HepG2 (cell line): Measurements from ENCODE around the gene ATG13. TPM values are rescaled to one million over a fixed set of nuclear protein-coding genes. Genes with fewer than 3 reads are reported as not detected.

Source experiments
- ATAC-seq: fragments of 200-7000 bp; cut with Tn5 transposase; 3 replicates; pipeline ENCODE4 v1.9.1; 2020; ENCODE audit warnings: mild to moderate bottlenecking, moderate library complexity
- BruUV-seq: library from RNA; stranded (reverse); fragments of 400-500 nt; replicated peaks from 2 replicates; lab custom pipeline; 2021; lab: Mats Ljungman, UMichigan
- CTCF ChIA-PET: fragments of 300-600 bp; formaldehyde crosslinking; extraction: SDS; loops from one replicate; lab custom pipeline; 2021; ENCODE audit warnings: low total read pairs, inconsistent platforms, low intra/inter-chr PET ratio; lab: Yijun Ruan, JAX
- POLR2A ChIA-PET: fragments of 350-600 bp; sonication (Branson Sonifier 250); formaldehyde crosslinking; loops from one replicate; lab custom pipeline; 2020; ENCODE audit warnings: antibody characterized with exemption, inconsistent platforms; lab: Yijun Ruan, JAX
- DNase-seq: peaks from one replicate; pipeline ENCODE4 v3.0.0-alpha.2; 2015; ENCODE audit warnings: low spot score
- FAIRE-seq: peaks from 3 replicates; lab custom pipeline; 2011; peaks lifted over from hg19 to GRCh38; lab: Jason Lieb, UNC
- H2AFZ ChIP-seq: one replicate; pipeline ENCODE4 v1.6.1; 2011; ENCODE audit warnings: low read length, inconsistent platforms
- H3K27ac ChIP-seq: fragments of 300-600 bp; 3 replicates; pipeline ENCODE4 v1.8.0; 2011; ENCODE audit warnings: mixed run types, mild to moderate bottlenecking, mixed read lengths, low read length, inconsistent platforms; ENCODE audit not compliant: insufficient read depth; ENCODE audit errors: extremely low read length
- H3K27me3 ChIP-seq, 2 experiments: fragments of 200-600 bp in 1 of 2; 2 replicates in 1 of 2; 3 replicates in 1 of 2; pipeline versions ENCODE4 v1.6.0 to v1.8.0; 2011; ENCODE audit warnings: low read length in 2 of 2, mild to moderate bottlenecking in 2 of 2, moderate library complexity in 2 of 2, inconsistent platforms in 1 of 2; ENCODE audit not compliant: insufficient read depth in 2 of 2, control insufficient read depth in 1 of 2
- H3K36me3 ChIP-seq, 2 experiments: fragments of 200-600 bp in 1 of 2; replicated peaks in 1 of 2; 2 replicates in 1 of 2; 3 replicates in 1 of 2; pipeline versions ENCODE4 v1.5.1 to v1.8.0; 2011; ENCODE audit warnings: low read length in 2 of 2, inconsistent platforms in 1 of 2; ENCODE audit not compliant: insufficient read depth in 2 of 2, control insufficient read depth in 1 of 2
- H3K4me1 ChIP-seq: 2 replicates; pipeline ENCODE4 v1.5.1; 2012; ENCODE audit warnings: low read length, inconsistent platforms; ENCODE audit not compliant: insufficient read depth
- H3K4me2 ChIP-seq: 2 replicates; pipeline ENCODE4 v1.6.0; 2011; ENCODE audit warnings: low read depth, low read length, inconsistent platforms
- H3K4me3 ChIP-seq, 3 experiments: fragments of 200-600 bp in 1 of 3; sonication (generic), shearing (Covaris generic) in 1 of 3; replicated peaks in 1 of 3; 2 replicates each; pipeline ENCODE4 v1.5.1; 2011 to 2016; ENCODE audit warnings: low read length in 3 of 3, inconsistent platforms in 2 of 3, low read depth in 2 of 3, mild to moderate bottlenecking in 2 of 3, control low read depth in 1 of 3, mixed read lengths in 1 of 3; ENCODE audit not compliant: insufficient read depth in 1 of 3
- H3K79me2 ChIP-seq: one replicate; pipeline ENCODE4 v1.6.1; 2011; ENCODE audit warnings: low read length, inconsistent platforms; ENCODE audit not compliant: insufficient read depth
- H3K9ac ChIP-seq: 2 replicates; pipeline ENCODE4 v1.6.0; 2011; ENCODE audit warnings: mild to moderate bottlenecking, low read depth, low read length, inconsistent platforms; ENCODE audit not compliant: insufficient read depth
- H3K9me3 ChIP-seq: 2 replicates; pipeline ENCODE4 v1.5.1; 2012; ENCODE audit warnings: mild to moderate bottlenecking, low read length
- H4K20me1 ChIP-seq: 2 replicates; pipeline ENCODE4 v1.6.0; 2011; ENCODE audit warnings: inconsistent platforms, mild to moderate bottlenecking, low read length, moderate library complexity; ENCODE audit not compliant: insufficient read depth
- ARNT ChIP-seq: fragments of 450-650 bp; IDR thresholded peaks from 2 replicates; pipeline ENCODE4 v1.6.1; 2017
- ATRX ChIP-seq: sonication (generic); formaldehyde crosslinking; IDR thresholded peaks from 2 replicates; pipeline ENCODE4 v1.4.0; 2020; ENCODE audit warnings: missing genetic modification reagents, borderline replicate concordance
- ELF4 ChIP-seq: sonication (generic); formaldehyde crosslinking; IDR thresholded peaks from 2 replicates; pipeline ENCODE4 v1.5.0; 2020; ENCODE audit warnings: missing genetic modification reagents, mild to moderate bottlenecking, moderate library complexity, borderline replicate concordance
- GABPA ChIP-seq, 2 experiments: IDR thresholded peaks; 2 replicates each; pipeline ENCODE4 v1.6.1; 2011 to 2016; ENCODE audit warnings: low read depth in 2 of 2, low read length in 1 of 2, missing biosample characterization in 1 of 2, missing genetic modification characterization in 1 of 2
- HMGA1 ChIP-seq: sonication (generic); formaldehyde crosslinking; conservative IDR thresholded peaks from 2 replicates; pipeline ENCODE4 v1.4.0; 2020; ENCODE audit warnings: missing genetic modification reagents
- KAT7 ChIP-seq: IDR thresholded peaks from 2 replicates; pipeline ENCODE4 v1.6.1; 2018; ENCODE audit warnings: borderline replicate concordance, missing compliant biosample characterization
- SOX13 ChIP-seq, 3 experiments: fragments of 450-650 bp in 1 of 3; sonication (generic) in 1 of 3; formaldehyde crosslinking in 1 of 3; IDR thresholded peaks in 2 of 3; conservative IDR thresholded peaks in 1 of 3; 2 replicates each; pipeline versions ENCODE4 v1.5.0 to v1.6.1; 2016 to 2020; ENCODE audit warnings: antibody characterized with exemption in 1 of 3, mild to moderate bottlenecking in 1 of 3, missing compliant biosample characterization in 1 of 3, missing genetic modification reagents in 1 of 3, moderate library complexity in 1 of 3
- WGBS: methylation state at CpG from one replicate; pipeline ENCODE4 v1.1.6; 2017; ENCODE audit warnings: low lambda C conversion rate; 5-methylcytosine and 5-hydroxymethylcytosine counted together
- in situ Hi-C: cut with HindIII; loops from 2 replicates; pipeline ENCODE4 v1.10.0; 2017; ENCODE audit warnings: low pct_unique_long_range_greater_than_20kb; ENCODE audit not compliant: extremely low pct_ligation_motif_present
- intact Hi-C: fragments of 100-400 bp; cut with micrococcal nuclease; formaldehyde crosslinking; loops from one replicate; pipeline ENCODE4 v1.10.0; 2022; ENCODE audit not compliant: unreplicated experiment
- polyA plus RNA-seq, 8 experiments: library from polyadenylated mRNA; depleted of rRNA in 3 of 8; stranded (reverse) in 7 of 8; unstranded in 1 of 8; fragments of >200 nt; fragmentation: Illumina TruSeq in 4 of 8; extraction: Trizol in 4 of 8; gene quantifications; 2 replicates each; pipeline versions ENCODE4 v1.2.1 to v1.2.3, GENCODE V29; 2011 to 2016; ENCODE audit warnings: low read depth in 4 of 8, missing spikeins in 1 of 8, mixed read lengths in 1 of 8; ENCODE audit not compliant: insufficient read depth in 1 of 8
- total RNA-seq, 5 experiments: library from RNA; depleted of rRNA; stranded (reverse); fragments of >200 nt; fragmentation: Illumina TruSeq; extraction: Trizol; gene quantifications; 2 replicates each; pipeline ENCODE4 v1.2.3, GENCODE V29; 2016; ENCODE audit warnings: low read depth in 1 of 5
- TF ChIP-seq, protein P1 (sequence below): sonication (generic); formaldehyde crosslinking; IDR thresholded peaks from 2 replicates; pipeline ENCODE4 v1.5.1; 2020; ENCODE audit warnings: mild to moderate bottlenecking, missing genetic modification reagents, borderline replicate concordance
- TF ChIP-seq, protein P2 (sequence below): sonication (generic); formaldehyde crosslinking; IDR thresholded peaks from 2 replicates; pipeline ENCODE4 v1.4.0; 2020; ENCODE audit warnings: mild to moderate bottlenecking, missing genetic modification reagents

Gene ATG13
- total and polyA plus RNA-seq, 2 of the 13 experiments (the other 11 are each of a cell fraction or from before 2014, with no cell fraction given) = 55.0 to 77.3 TPM

DNA sequence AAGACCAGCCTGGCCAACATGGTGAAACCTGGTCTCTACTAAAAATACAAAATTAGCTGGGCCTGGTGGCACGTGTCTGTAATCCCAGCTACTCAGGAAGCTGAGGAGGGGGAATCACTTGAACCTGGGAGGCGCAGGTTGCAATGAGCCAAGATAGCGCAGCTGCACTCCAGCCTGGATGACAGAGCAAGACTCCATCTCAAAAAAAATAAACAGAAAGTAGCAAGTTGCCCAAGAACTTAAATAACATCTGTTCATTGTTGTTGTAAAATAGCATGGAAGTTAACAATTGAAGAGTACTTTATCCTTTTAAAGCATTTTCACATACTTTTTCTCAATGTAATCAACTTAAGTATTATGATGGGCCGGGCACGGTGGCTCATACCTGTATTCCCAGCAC, 29.2 kb upstream of the ATG13 start:
- Histone ChIP-seq H3K4me2 (no peak overlapping the region), H3K9me3 (no peaks in the 10 kb centered on the region), H3K27me3 (peaks cover 0 to under 1% of the 10 kb centered on the region in 2 experiments; a peak in 1 of 5 replicates), H4K20me1 (peaks cover 29% of the 10 kb centered on the region), H3K4me1 (peaks cover 70% of the 10 kb centered on the region)
- FAIRE-seq (no peak), ATAC-seq (no peak)
- POLR2A ChIA-PET = interaction anchor here (1.1 kb wide), 1 partner anchor 14 kb away, joined by 3 read pairs; no protein-coding TSS in a partner anchor
- BruUV-seq = no TSS peak
- WGBS = 92% methylated on average over 5 of the region's 5 CpGs
- intact Hi-C loops = no loop called here
- no peak for TF ChIP-seq HMGA1 (CRISPR knock-in tag)
- TF ChIP-seq, protein P1, sequence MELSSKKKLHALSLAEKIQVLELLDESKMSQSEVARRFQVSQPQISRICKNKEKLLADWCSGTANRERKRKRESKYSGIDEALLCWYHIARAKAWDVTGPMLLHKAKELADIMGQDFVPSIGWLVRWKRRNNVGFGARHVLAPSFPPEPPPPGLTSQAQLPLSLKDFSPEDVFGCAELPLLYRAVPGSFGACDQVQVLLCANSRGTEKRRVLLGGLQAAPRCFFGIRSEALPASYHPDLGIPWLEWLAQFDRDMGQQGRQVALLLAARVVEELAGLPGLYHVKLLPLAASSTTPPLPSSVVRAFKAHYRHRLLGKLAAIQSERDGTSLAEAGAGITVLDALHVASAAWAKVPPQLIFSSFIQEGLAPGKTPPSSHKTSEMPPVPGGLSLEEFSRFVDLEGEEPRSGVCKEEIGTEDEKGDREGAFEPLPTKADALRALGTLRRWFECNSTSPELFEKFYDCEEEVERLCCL (CRISPR knock-in tag) = no peak
- no peak for TF ChIP-seq ARNT
- TF ChIP-seq ATRX (CRISPR knock-in tag) = no peak
- TF ChIP-seq SOX13 (IDR thresholded peaks at IDR 0.05) = no peak
- no peak for TF ChIP-seq SOX13 (CRISPR knock-in tag; conservative IDR thresholded peaks at IDR 0.05 in 1 of 2, IDR thresholded peaks at IDR 0.05 in 1 of 2)
- TF ChIP-seq KAT7 = no peak
- no peak for TF ChIP-seq ELF4 (CRISPR knock-in tag)
- TF ChIP-seq, protein P2, sequence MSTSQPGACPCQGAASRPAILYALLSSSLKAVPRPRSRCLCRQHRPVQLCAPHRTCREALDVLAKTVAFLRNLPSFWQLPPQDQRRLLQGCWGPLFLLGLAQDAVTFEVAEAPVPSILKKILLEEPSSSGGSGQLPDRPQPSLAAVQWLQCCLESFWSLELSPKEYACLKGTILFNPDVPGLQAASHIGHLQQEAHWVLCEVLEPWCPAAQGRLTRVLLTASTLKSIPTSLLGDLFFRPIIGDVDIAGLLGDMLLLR (CRISPR knock-in tag) = no peak
- no peak for TF ChIP-seq GABPA (IDR thresholded peaks at IDR 0.05; ENCODE audit: low read depth, low read length)
- no peak for TF ChIP-seq GABPA (CRISPR knock-in tag; IDR thresholded peaks at IDR 0.05; ENCODE audit: low read depth)
- TF ChIP-seq, all 625 proteins: peak for 0
- H3K9ac ChIP-seq = no peak overlapping the region
- peaks cover 77% of the 10 kb centered on the region for H3K79me2 ChIP-seq
- in situ Hi-C loops = no loop called here
- no peak overlapping the region for H2AFZ ChIP-seq
- H3K4me3 ChIP-seq = no peak overlapping the region
- no peak for DNase-seq
- peaks cover 0 to 6% of the 10 kb centered on the region in 2 experiments; a peak in 1 of 5 replicates for H3K36me3 ChIP-seq
- CTCF ChIA-PET = no interaction called here
- H3K27ac ChIP-seq = no peak overlapping the region
